GM19467 (cell line): ENCODE data around the gene DENND6B.
"Not testable (repeated sequence)": the region's sequence is repeated elsewhere in the genome, so short reads cannot be mapped to it uniquely, and the experiment has no call there.

Source experiments
- ATAC-seq: cut with Tn5 transposase; IDR thresholded peaks from one replicate; pipeline ENCODE4 v1.9.1; 2021; ENCODE audit warnings: mild to moderate bottlenecking, moderate library complexity; ENCODE audit not compliant: unreplicated experiment

DENND6B gene

GRCh38 chr22:50274771-50275170, 52.0 kb downstream of the DENND6B start:
- no peak for ATAC-seq

GRCh38 chr22:50274311-50274710, 52.5 kb downstream of the DENND6B start:
- no peak for ATAC-seq

GRCh38 chr22:50273781-50274180, 53.0 kb downstream of the DENND6B start:
- not testable (repeated sequence) for ATAC-seq

GRCh38 chr22:50273352-50273751, 53.5 kb downstream of the DENND6B start:
- not testable (repeated sequence) for ATAC-seq

- ATAC-seq: no peak
These were observed 54.6 kb downstream of the DENND6B start for GRCh38 chr22:50272044-50272802.

- ATAC-seq: no peak
These were observed 55.3 kb downstream of the DENND6B start for GRCh38 chr22:50271519-50271970.

GRCh38 chr22:50270666-50271394, 56.0 kb downstream of the DENND6B start:
- ATAC-seq: no peak

GRCh38 chr22:50269970-50270665, 56.7 kb downstream of the DENND6B start, which contains the start of gene MAPK11:
Gene MAPK11, minus strand, starts transcription at chr22:50270380. Its CDS starts 88 bp downstream, at chr22:50270292.
- no peak for ATAC-seq

GRCh38 chr22:50269573-50269969, 57.2 kb downstream of the DENND6B start:
- ATAC-seq: no peak

GRCh38 chr22:50268655-50269113, 58.1 kb downstream of the DENND6B start:
- ATAC-seq: no peak

- no peak for ATAC-seq
These were observed 59.0 kb downstream of the DENND6B start for GRCh38 chr22:50267591-50268390.

GRCh38 chr22:50266994-50267393, 59.8 kb downstream of the DENND6B start:
- no peak for ATAC-seq

GRCh38 chr22:50264946-50265669, 61.7 kb downstream of the DENND6B start:
- ATAC-seq: no peak

- ATAC-seq: no peak
These were observed 62.6 kb downstream of the DENND6B start for GRCh38 chr22:50264104-50264745.

- ATAC-seq: no peak
These were observed 63.7 kb downstream of the DENND6B start for GRCh38 chr22:50262973-50263617.

- ATAC-seq: no peak
These were observed 64.3 kb downstream of the DENND6B start for GRCh38 chr22:50262460-50262911.

GRCh38 chr22:50261615-50262459, 65.0 kb downstream of the DENND6B start, which contains the start of gene MAPK12:
Gene MAPK12, minus strand, starts transcription at chr22:50261683. Its CDS starts 174 bp downstream, at chr22:50261509.
- ATAC-seq: no peak
